ENCODE measurements around the gene CFAP58.

CFAP58 gene

GRCh38 chr10:104487794-104488438 lies 134.3 kb downstream of the CFAP58 start:
- DNase-seq, result no peak

GRCh38 chr10:104488439-104488832 lies 134.8 kb downstream of the CFAP58 start:
- DNase-seq, result no peak

- no peak for DNase-seq
Measured at GRCh38 chr10:104492329-104492940, 138.8 kb downstream of the CFAP58 start.

- DNase-seq, result no peak
Measured at GRCh38 chr10:104498347-104499081, 144.9 kb downstream of the CFAP58 start.

- DNase-seq, result no peak
Measured at GRCh38 chr10:104501449-104501848, 147.8 kb downstream of the CFAP58 start.

- no peak for DNase-seq
Measured at GRCh38 chr10:104501864-104502579, 148.4 kb downstream of the CFAP58 start.

- no peak for DNase-seq
Measured at GRCh38 chr10:104502907-104503306, 149.3 kb downstream of the CFAP58 start.
